ENCODE results near the gene ACADSB.

ACADSB gene

GRCh38 chr10:123096452-123096851 is 87.6 kb downstream of the ACADSB start:
- no peak overlapping the region for H3K4me3 ChIP-seq (ENCODE audit: control insufficient read depth, low read depth, low read length)
- TF ChIP-seq CTCF (IDR thresholded peaks at IDR 0.05; ENCODE audit: control insufficient read depth, insufficient read depth, low read depth, low read length, missing control alignments): no peak
- no peak for DNase-seq (ENCODE audit: low read depth)

- no peak for TF ChIP-seq CTCF (IDR thresholded peaks at IDR 0.05; ENCODE audit: control insufficient read depth, insufficient read depth, low read depth, low read length, missing control alignments)
- no peak overlapping the region for H3K4me3 ChIP-seq (ENCODE audit: control insufficient read depth, low read depth, low read length)
- DNase-seq (ENCODE audit: low read depth): no peak
Measured at GRCh38 chr10:123097039-123097438, 88.2 kb downstream of the ACADSB start.

GRCh38 chr10:123100030-123100762 is 91.4 kb downstream of the ACADSB start:
- H3K4me3 ChIP-seq (ENCODE audit: control insufficient read depth, low read depth, low read length): no peak overlapping the region
- TF ChIP-seq CTCF (IDR thresholded peaks at IDR 0.05; ENCODE audit: control insufficient read depth, insufficient read depth, low read depth, low read length, missing control alignments): no peak
- no peak for DNase-seq (ENCODE audit: low read depth)

- no peak for DNase-seq (ENCODE audit: low read depth)
- TF ChIP-seq CTCF (IDR thresholded peaks at IDR 0.05; ENCODE audit: control insufficient read depth, insufficient read depth, low read depth, low read length, missing control alignments): no peak
- H3K4me3 ChIP-seq (ENCODE audit: control insufficient read depth, low read depth, low read length): no peak overlapping the region
Measured at GRCh38 chr10:123101872-123102271, 93.1 kb downstream of the ACADSB start.

GRCh38 chr10:123102673-123103072 is 93.9 kb downstream of the ACADSB start:
- TF ChIP-seq CTCF (IDR thresholded peaks at IDR 0.05; ENCODE audit: control insufficient read depth, insufficient read depth, low read depth, low read length, missing control alignments): no peak
- no peak for DNase-seq (ENCODE audit: low read depth)
- no peak overlapping the region for H3K4me3 ChIP-seq (ENCODE audit: control insufficient read depth, low read depth, low read length)

- TF ChIP-seq CTCF (IDR thresholded peaks at IDR 0.05; ENCODE audit: control insufficient read depth, insufficient read depth, low read depth, low read length, missing control alignments): no peak
- no peak overlapping the region for H3K4me3 ChIP-seq (ENCODE audit: control insufficient read depth, low read depth, low read length)
- no peak for DNase-seq (ENCODE audit: low read depth)
Measured at GRCh38 chr10:123103944-123104343, 95.1 kb downstream of the ACADSB start.

Measured in AG09309 (cell line).